Endothelial cell of coronary artery (primary cell): ENCODE results near the gene NCMAP. TPM values are rescaled to one million over a fixed set of nuclear protein-coding genes. Genes with fewer than 3 reads are reported as not detected.

Experiments used
- total RNA-seq: library from RNA; depleted of rRNA; stranded (reverse); fragments of >200 nt; gene quantifications from 2 replicates; pipeline ENCODE4 v1.2.3, GENCODE V29; 2014

The NCMAP gene, protein sequence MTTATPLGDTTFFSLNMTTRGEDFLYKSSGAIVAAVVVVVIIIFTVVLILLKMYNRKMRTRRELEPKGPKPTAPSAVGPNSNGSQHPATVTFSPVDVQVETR
- not detected in 2 replicates for total RNA-seq

GRCh38 chr1:24555591-24556413 is at the start of gene NCMAP:
NCMAP (plus strand) TSS chr1:24556087; CDS start chr1:24595431, 39,344 bp downstream.

DNA sequence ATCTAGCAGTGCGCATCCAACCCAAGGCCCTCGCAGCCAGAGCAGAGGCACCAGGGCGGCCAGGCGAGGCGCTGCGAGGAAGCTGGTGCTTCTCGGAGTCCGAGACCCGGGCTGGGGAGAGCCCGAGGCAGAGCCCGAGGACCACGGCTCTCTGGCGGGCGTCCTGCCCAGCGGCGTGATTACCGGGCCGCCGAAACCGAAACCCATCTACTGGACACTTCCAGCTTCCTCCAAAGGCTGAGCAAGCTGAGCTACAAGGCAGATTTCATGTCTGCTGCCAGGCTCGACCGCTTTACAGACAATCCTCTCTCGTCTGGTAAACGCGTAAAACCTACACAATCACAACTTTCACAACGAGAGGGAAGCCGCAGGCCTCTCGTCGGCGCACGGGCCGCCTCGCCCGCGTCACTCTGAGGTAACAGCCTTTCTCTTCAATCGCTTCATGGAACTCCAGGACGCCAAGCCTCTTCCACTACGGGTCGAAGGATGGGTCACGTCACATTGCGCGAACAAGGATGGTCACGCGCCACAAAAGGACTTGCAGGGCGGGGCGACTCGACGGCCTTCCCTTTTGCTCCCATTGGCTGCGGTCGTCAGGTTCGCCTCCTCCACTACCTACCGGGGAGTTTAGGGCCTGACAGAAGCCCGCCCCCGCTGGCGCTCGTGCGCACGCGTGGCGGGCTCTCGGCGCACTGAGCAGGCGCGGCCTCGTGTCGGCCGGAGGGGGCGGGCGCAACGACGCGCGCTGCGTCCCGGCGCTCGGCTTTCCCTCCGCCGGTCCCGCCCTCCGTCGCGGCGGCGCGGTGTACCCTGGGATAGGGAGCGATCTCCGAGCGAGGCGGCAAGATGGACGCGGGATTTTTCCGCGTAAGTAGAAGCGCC is 86.8 kb downstream of the NCMAP start, which contains the start of gene SRRM1:
Gene SRRM1, plus strand, starts transcription at position 822 of the 882 bp plus-strand sequence. Its CDS starts 25 bp downstream, at position 847.

Other genes with a start within 250 kb of the NCMAP start
- not detected in 2 replicates for gene GRHL3, start 236.7 kb upstream of the NCMAP start, total RNA-seq
- gene STPG1, start 142.3 kb upstream of the NCMAP start, total RNA-seq = 1.5 and 2.9 TPM in 2 replicates
- 11.9 and 32.7 TPM in 2 replicates for gene NIPAL3, start 140.3 kb upstream of the NCMAP start, total RNA-seq
- gene RCAN3, start 53.3 kb upstream of the NCMAP start, total RNA-seq = 1.1 and 1.3 TPM in 2 replicates
- gene SRRM1, start 87.2 kb downstream of the NCMAP start, total RNA-seq = 22.4 and 29.9 TPM in 2 replicates
- 279 and 351 TPM in 2 replicates for gene CLIC4, start 189.4 kb downstream of the NCMAP start, total RNA-seq